HG03558 (cell line): ENCODE results near the gene DTX3L.
"Not testable (repeated sequence)": the region's sequence is repeated elsewhere in the genome, so short reads cannot be mapped to it uniquely, and the experiment has no call there.

ENCODE experiments used
- ATAC-seq: cut with Tn5 transposase; IDR thresholded peaks from one replicate; pipeline ENCODE4 v1.9.1; 2021; ENCODE audit warnings: moderate number of reproducible peaks; ENCODE audit not compliant: unreplicated experiment; ENCODE audit errors: extremely low read depth

Gene DTX3L

GRCh38 chr3:122560680-122561079, 3.5 kb upstream of the DTX3L start:
- ATAC-seq = no peak

- ATAC-seq = no peak
These were observed 1.0 kb upstream of the DTX3L start for GRCh38 chr3:122562923-122563716.

- no peak for ATAC-seq
These were observed 467 bp upstream of the DTX3L start for GRCh38 chr3:122563717-122564025.

- not testable (repeated sequence) for ATAC-seq
These were observed 4.0 kb downstream of the DTX3L start for GRCh38 chr3:122568131-122568530.

GRCh38 chr3:122568755-122569154, 4.6 kb downstream of the DTX3L start:
- no peak for ATAC-seq

- ATAC-seq = no peak
These were observed 8.8 kb downstream of the DTX3L start for GRCh38 chr3:122572940-122573412.

GRCh38 chr3:122576174-122576940, 12.2 kb downstream of the DTX3L start:
- ATAC-seq = peak; percentile 80

- ATAC-seq = no peak
These were observed 13.4 kb downstream of the DTX3L start, which contains the start of gene PARP15 for GRCh38 chr3:122577409-122578031. TSS of gene PARP15 (plus strand) at chr3:122577650. CDS start at chr3:122577668, 18 bp downstream.

- no peak for ATAC-seq
These were observed 14.1 kb downstream of the DTX3L start for GRCh38 chr3:122578069-122578740.

- ATAC-seq = no peak
These were observed 16.3 kb downstream of the DTX3L start for GRCh38 chr3:122580470-122580869.

- ATAC-seq = no peak
These were observed 17.5 kb downstream of the DTX3L start for GRCh38 chr3:122581622-122582021.

GRCh38 chr3:122582390-122582789, 18.3 kb downstream of the DTX3L start:
- ATAC-seq = no peak

GRCh38 chr3:122586098-122586497, 22.0 kb downstream of the DTX3L start:
- ATAC-seq = no peak

GRCh38 chr3:122586773-122587485, 22.8 kb downstream of the DTX3L start:
- no peak for ATAC-seq

GRCh38 chr3:122587572-122587971, 23.4 kb downstream of the DTX3L start:
- ATAC-seq = no peak

- ATAC-seq = no peak
These were observed 25.2 kb downstream of the DTX3L start for GRCh38 chr3:122589297-122589696.

- no peak for ATAC-seq
These were observed 26.5 kb downstream of the DTX3L start for GRCh38 chr3:122590610-122591009.

- no peak for ATAC-seq
These were observed 29.9 kb downstream of the DTX3L start for GRCh38 chr3:122594025-122594424.

- no peak for ATAC-seq
These were observed 34.0 kb downstream of the DTX3L start for GRCh38 chr3:122598151-122598550.

GRCh38 chr3:122598556-122598955, 34.4 kb downstream of the DTX3L start:
- ATAC-seq = no peak
